HG03354 (cell line): ENCODE results near the gene PINLYP.
A peak's percentile ranks its signal among the peaks of the same experiment; 100 is the strongest.

Source experiments
- ATAC-seq: cut with Tn5 transposase; IDR thresholded peaks from one replicate; pipeline ENCODE4 v1.9.1; 2021; ENCODE audit warnings: mild to moderate bottlenecking; ENCODE audit not compliant: unreplicated experiment, poor library complexity, severe bottlenecking

The PINLYP gene

GRCh38 chr19:43575156-43575950 is at the start of gene PINLYP, which contains the start of gene XRCC1:
Gene PINLYP (plus strand): TSS chr19:43575801. CDS start chr19:43577192, 1,391 bp downstream.
Gene XRCC1 (minus strand): TSS chr19:43575527. CDS start chr19:43575458, 69 bp downstream.
- peak; percentile 98 for ATAC-seq

GRCh38 chr19:43525836-43526771 is 49.5 kb upstream of the PINLYP start:
- ATAC-seq: no peak

- peak; percentile 68 for ATAC-seq
Measured at GRCh38 chr19:43526884-43527859, 48.4 kb upstream of the PINLYP start, which contains the start of gene ETHE1. Gene ETHE1 (minus strand): TSS chr19:43527201. CDS start chr19:43527177, 24 bp downstream.

GRCh38 chr19:43527860-43528622 is 47.6 kb upstream of the PINLYP start:
- ATAC-seq: no peak

- ATAC-seq: no peak
Measured at GRCh38 chr19:43532571-43532961, 43.0 kb upstream of the PINLYP start.

GRCh38 chr19:43532962-43533545 is 42.5 kb upstream of the PINLYP start, which contains the start of gene ZNF575:
Gene ZNF575 (plus strand): TSS chr19:43533188. CDS start chr19:43534423, 1,235 bp downstream.
- ATAC-seq: peak; percentile 60

GRCh38 chr19:43533546-43534304 is 41.9 kb upstream of the PINLYP start:
- peak; percentile 72 for ATAC-seq

- ATAC-seq: no peak
Measured at GRCh38 chr19:43534305-43534815, 41.2 kb upstream of the PINLYP start.

GRCh38 chr19:43534816-43535761 is 40.5 kb upstream of the PINLYP start:
- ATAC-seq: no peak

GRCh38 chr19:43538922-43539321 is 36.7 kb upstream of the PINLYP start:
- ATAC-seq: no peak

GRCh38 chr19:43540381-43540780 is 35.2 kb upstream of the PINLYP start:
- ATAC-seq: no peak

GRCh38 chr19:43541920-43542650 is 33.5 kb upstream of the PINLYP start:
- no peak for ATAC-seq

GRCh38 chr19:43544077-43544476 is 31.5 kb upstream of the PINLYP start:
- ATAC-seq: no peak

GRCh38 chr19:43545276-43545675 is 30.3 kb upstream of the PINLYP start:
- no peak for ATAC-seq

GRCh38 chr19:43545981-43546380 is 29.6 kb upstream of the PINLYP start:
- no peak for ATAC-seq
